Activated CD4-positive, alpha-beta T cell treated with anti-CD3 and anti-CD28 coated beads, Interleukin-2, amount 50 U/mL, for 16 hours (primary cell): ENCODE results near the gene SHKBP1.
A peak's percentile ranks its signal among the peaks of the same experiment; 100 is the strongest.
"Not testable (repeated sequence)": the region's sequence is repeated elsewhere in the genome, so short reads cannot be mapped to it uniquely, and the experiment has no call there.

Experiments used
- DNase-seq: peaks from one replicate; pipeline ENCODE4 v3.0.0-alpha.2; 2020

The SHKBP1 gene

GRCh38 chr19:40576585-40577451 is at the start of gene SHKBP1:
Gene SHKBP1 (plus strand): TSS chr19:40576873. CDS start chr19:40576900, 27 bp downstream.
- peak; percentile 95 for DNase-seq

- DNase-seq: no peak
Measured at GRCh38 chr19:40528078-40528477, 48.6 kb upstream of the SHKBP1 start.

GRCh38 chr19:40528533-40529092 is 48.1 kb upstream of the SHKBP1 start:
- DNase-seq: no peak

- DNase-seq: peak; percentile 88
Measured at GRCh38 chr19:40529093-40529954, 47.3 kb upstream of the SHKBP1 start.

- DNase-seq: no peak
Measured at GRCh38 chr19:40530091-40530901, 46.4 kb upstream of the SHKBP1 start.

- no peak for DNase-seq
Measured at GRCh38 chr19:40533508-40533907, 43.2 kb upstream of the SHKBP1 start.

GRCh38 chr19:40534148-40534547 is 42.5 kb upstream of the SHKBP1 start:
- DNase-seq: no peak

- no peak for DNase-seq
Measured at GRCh38 chr19:40539070-40539469, 37.6 kb upstream of the SHKBP1 start.

- DNase-seq: no peak
Measured at GRCh38 chr19:40542202-40542859, 34.3 kb upstream of the SHKBP1 start.

GRCh38 chr19:40543029-40543597 is 33.6 kb upstream of the SHKBP1 start:
- DNase-seq: no peak

- not testable (repeated sequence) for DNase-seq
Measured at GRCh38 chr19:40546153-40546841, 30.4 kb upstream of the SHKBP1 start.

GRCh38 chr19:40547190-40547589 is 29.5 kb upstream of the SHKBP1 start:
- not testable (repeated sequence) for DNase-seq

- DNase-seq: no peak
Measured at GRCh38 chr19:40547836-40548235, 28.8 kb upstream of the SHKBP1 start.

GRCh38 chr19:40549007-40549708 is 27.5 kb upstream of the SHKBP1 start:
- peak; percentile 69 for DNase-seq

- DNase-seq: no peak
Measured at GRCh38 chr19:40550951-40551350, 25.7 kb upstream of the SHKBP1 start.

- no peak for DNase-seq
Measured at GRCh38 chr19:40552848-40553247, 23.8 kb upstream of the SHKBP1 start.

- no peak for DNase-seq
Measured at GRCh38 chr19:40553885-40554857, 22.5 kb upstream of the SHKBP1 start.

- no peak for DNase-seq
Measured at GRCh38 chr19:40555978-40556689, 20.5 kb upstream of the SHKBP1 start.
